ENCODE measurements around the gene PCDHGA4.

DNA sequence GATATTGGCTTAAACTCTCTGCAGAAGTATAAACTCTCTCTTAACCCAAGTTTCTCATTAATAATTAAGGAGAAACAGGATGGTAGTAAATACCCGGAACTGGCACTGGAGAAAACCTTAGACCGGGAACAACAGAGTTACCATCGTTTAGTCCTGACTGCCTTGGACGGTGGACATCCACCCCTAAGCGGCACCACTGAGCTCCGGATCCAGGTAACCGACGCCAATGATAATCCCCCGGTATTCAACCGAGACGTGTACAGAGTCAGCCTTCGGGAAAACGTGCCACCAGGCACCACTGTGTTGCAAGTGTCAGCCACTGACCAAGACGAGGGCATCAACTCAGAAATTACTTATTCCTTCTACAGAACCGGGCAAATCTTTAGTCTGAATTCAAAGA is 43.8 kb downstream of the PCDHGA4 start:
- TF ChIP-seq, protein P1, sequence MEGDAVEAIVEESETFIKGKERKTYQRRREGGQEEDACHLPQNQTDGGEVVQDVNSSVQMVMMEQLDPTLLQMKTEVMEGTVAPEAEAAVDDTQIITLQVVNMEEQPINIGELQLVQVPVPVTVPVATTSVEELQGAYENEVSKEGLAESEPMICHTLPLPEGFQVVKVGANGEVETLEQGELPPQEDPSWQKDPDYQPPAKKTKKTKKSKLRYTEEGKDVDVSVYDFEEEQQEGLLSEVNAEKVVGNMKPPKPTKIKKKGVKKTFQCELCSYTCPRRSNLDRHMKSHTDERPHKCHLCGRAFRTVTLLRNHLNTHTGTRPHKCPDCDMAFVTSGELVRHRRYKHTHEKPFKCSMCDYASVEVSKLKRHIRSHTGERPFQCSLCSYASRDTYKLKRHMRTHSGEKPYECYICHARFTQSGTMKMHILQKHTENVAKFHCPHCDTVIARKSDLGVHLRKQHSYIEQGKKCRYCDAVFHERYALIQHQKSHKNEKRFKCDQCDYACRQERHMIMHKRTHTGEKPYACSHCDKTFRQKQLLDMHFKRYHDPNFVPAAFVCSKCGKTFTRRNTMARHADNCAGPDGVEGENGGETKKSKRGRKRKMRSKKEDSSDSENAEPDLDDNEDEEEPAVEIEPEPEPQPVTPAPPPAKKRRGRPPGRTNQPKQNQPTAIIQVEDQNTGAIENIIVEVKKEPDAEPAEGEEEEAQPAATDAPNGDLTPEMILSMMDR (IDR thresholded peaks at IDR 0.05) = no peak
- TF ChIP-seq, protein P2, sequence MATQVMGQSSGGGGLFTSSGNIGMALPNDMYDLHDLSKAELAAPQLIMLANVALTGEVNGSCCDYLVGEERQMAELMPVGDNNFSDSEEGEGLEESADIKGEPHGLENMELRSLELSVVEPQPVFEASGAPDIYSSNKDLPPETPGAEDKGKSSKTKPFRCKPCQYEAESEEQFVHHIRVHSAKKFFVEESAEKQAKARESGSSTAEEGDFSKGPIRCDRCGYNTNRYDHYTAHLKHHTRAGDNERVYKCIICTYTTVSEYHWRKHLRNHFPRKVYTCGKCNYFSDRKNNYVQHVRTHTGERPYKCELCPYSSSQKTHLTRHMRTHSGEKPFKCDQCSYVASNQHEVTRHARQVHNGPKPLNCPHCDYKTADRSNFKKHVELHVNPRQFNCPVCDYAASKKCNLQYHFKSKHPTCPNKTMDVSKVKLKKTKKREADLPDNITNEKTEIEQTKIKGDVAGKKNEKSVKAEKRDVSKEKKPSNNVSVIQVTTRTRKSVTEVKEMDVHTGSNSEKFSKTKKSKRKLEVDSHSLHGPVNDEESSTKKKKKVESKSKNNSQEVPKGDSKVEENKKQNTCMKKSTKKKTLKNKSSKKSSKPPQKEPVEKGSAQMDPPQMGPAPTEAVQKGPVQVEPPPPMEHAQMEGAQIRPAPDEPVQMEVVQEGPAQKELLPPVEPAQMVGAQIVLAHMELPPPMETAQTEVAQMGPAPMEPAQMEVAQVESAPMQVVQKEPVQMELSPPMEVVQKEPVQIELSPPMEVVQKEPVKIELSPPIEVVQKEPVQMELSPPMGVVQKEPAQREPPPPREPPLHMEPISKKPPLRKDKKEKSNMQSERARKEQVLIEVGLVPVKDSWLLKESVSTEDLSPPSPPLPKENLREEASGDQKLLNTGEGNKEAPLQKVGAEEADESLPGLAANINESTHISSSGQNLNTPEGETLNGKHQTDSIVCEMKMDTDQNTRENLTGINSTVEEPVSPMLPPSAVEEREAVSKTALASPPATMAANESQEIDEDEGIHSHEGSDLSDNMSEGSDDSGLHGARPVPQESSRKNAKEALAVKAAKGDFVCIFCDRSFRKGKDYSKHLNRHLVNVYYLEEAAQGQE (IDR thresholded peaks at IDR 0.05; ENCODE audit: insufficient read depth in 1 of 2, low read depth in 2 of 2, low read length in 1 of 2) = no peak
- no peak for TF ChIP-seq POLR2AphosphoS5 (IDR thresholded peaks at IDR 0.05; ENCODE audit: low read depth, low read length)
- no peak for TF ChIP-seq SIN3A (IDR thresholded peaks at IDR 0.05; ENCODE audit: borderline replicate concordance, insufficient read depth, low read depth, low read length)

Data from Panc1 (cell line).